NCI-H774 (cell line): ENCODE data around the gene ADGRD1.
A peak's percentile ranks its signal among the peaks of the same experiment; 100 is the strongest.

Source experiments
- DNase-seq: peaks from one replicate; lab custom pipeline; 2025; lab: John Stamatoyannopoulos, UW

ADGRD1 gene

DNA sequence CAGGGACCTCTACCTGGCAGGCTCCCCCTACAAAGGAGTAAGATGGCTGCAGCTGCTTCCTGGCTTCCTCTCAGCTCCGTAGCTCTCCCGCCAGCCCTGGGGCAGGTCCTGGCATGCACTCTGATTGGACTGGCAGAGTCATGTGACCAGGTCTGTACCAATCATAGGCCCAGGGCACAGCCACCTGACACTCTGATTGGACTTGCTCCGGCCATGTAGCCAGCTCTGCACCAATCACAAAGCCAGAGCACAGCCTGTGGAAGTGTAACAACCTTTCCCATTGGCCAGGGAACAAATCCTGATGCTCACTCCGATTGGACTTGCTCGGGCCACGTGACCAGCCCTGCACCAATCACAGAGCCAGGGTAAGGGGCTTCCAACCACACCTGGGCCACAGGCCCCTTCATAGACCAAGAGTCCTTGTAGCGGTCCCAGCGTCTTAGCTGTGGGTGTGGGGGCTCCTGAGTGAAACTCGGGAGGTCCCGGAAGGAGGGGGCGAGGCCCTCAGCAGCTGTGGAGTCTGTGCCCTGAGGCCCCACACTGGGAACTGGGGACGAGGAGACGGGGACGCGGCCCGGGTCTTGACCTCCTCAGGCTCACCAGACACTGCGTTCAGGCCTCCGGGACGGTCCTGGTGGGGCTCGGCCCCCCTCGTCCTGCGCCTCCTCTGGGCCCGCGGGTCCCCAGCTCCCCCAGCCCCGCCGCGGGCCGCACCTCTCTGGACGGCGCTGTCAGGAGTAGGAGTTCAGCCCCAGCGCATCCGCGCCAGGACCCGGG, 210.6 kb downstream of the ADGRD1 start:
- peak; percentile 85 for DNase-seq

DNA sequence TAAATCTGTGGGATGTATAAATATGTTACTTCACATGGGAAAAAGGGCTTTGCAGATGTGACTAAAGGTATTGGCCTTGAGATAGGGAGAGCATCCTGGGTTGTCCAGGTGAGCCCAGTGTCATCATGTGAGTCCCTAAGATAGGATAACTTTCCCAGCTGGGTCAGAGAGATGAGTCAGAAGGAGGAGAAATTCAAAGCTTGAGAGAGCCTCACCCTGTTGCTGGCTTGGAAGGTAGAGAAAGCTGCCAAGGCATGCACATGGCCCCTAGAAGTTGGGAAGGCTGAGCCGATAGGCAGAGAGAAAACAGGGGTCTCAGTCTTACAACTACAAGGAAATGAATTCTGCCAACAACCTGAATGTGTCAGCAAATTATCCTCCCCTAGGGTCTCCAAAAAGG, 213.0 kb downstream of the ADGRD1 start:
- no peak for DNase-seq

DNA sequence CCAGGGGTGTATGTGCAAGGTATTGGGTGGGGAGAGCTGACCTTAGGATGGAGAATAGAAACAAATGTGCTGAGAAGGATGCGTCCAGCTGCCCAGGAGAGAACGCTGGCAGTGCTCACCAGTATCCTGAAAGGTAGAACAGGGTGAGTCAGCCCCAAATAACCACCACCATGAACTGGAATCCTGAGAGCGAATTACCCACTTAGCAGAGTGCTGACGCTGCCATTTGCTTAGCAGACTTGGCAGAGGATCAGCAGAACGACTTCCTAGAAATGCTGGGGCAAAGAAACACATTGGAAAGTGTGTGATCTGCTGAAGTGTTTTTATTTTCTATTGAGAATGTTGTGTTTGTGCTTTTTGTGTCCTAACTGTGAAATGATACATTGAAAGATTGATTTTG, 213.6 kb downstream of the ADGRD1 start:
- no peak for DNase-seq

DNA sequence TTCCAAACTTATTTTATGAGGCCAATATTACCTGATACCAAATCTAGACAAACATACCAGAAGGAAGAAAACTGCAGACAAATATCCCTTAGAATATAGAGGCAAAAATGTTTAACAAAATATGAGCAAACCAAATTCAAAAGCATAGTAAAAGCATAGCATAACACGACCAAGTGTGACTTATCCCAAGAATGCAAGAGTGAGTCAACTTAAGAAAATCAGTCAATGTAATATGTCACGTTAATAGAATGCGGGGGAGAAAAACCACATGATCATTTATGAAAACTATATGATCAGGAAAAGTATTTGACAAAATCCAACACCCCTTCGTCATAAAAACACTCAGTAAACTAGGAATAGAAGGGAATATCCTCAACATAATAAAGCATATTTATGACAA, 217.3 kb downstream of the ADGRD1 start:
- no peak for DNase-seq

DNA sequence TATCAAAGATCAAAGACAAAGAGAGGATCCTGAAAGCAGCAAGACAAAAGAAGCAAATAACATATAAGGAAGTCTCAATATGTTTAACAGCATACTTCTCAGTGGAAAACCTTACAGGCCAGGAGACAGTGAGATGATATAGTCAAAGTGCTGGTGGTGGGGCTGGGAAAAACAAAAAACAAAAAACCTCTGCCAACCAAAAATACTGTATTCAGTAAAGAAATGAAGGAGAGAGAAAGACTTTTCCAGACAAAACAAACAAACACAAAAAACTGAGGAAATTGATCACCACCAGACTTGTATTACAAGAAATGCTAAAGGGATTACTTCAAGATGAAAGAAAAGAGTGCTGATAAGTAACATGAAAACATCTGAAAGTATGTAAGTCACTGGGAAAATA, 221.2 kb downstream of the ADGRD1 start:
- DNase-seq, result no peak

DNA sequence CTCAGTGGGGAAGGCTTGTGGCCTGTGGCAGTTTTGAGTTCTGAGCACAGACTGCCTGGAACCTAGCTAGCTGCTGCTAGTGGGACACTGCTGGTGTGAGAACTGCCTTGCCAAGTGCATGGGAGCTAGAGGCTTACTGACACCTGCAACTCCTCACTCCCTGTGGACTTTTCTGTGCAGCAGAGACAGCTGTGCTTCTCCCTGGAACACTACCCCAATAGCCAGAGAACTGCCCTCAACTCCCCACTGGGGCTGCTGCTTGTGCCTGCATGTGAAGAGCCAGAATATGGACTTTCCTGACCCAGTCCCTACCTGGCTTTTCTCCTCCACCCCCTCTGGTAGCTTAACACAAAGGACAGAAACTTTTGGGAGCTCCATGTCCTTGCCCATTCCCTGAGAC, 222.6 kb downstream of the ADGRD1 start:
- DNase-seq, result no peak

DNA sequence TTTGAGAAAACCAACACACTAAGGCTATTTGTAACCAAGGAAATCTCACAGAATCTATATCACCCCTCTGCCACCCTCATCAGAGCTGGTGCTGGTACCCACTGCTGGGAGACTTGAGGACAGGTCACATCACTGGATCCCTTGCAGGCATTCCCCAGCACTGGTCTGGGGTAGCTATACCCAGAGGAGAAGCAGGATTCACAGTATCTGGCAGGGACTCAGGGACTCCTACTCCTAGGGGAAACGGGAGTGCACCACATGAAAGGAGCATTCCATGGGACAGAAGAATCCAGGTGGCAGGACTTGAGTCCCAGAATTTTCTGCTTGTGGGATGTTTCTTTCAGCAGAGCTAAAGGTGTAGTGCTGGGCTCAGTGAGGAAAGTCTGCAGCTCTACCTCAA, 223.2 kb downstream of the ADGRD1 start:
- DNase-seq, result no peak

DNA sequence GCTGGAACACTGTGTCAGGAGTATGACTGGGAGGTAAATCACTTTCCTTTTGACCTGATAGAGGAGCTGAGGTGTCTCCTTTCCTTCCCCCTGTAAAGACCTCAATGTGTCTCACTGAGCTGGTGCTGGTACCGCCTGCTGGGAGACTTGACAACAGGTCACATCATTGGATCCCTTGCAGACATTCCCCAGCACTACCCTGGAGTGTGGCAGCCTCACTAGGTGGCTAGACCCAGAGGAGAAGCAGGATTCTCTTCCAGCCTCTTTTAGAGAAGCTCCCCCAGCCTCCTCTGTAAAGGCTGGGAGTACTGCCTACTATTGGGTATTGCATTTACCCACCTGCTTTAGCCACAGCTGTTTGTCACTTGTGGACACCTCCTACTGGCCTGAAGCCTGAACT, 223.9 kb downstream of the ADGRD1 start:
- DNase-seq, result no peak

DNA sequence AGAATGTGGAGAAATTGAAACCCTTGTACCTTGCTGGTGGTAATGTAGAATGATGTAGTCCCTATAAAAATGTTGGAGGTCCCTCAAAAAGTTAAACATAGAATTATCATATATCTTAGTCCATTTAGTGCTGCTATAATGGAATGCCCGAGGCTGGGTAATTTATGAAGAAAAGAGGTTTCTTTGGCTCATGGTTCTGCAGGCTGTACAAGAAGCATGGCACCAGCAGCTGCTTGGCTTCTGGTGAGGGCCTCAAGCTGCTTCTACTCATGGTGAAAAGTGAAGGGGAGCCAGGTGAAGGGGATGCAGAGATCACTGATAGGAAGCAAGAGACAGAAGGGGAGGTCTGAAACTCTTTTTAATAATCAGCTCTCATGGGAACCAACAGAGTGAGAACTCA, 233.9 kb downstream of the ADGRD1 start:
- no peak for DNase-seq

DNA sequence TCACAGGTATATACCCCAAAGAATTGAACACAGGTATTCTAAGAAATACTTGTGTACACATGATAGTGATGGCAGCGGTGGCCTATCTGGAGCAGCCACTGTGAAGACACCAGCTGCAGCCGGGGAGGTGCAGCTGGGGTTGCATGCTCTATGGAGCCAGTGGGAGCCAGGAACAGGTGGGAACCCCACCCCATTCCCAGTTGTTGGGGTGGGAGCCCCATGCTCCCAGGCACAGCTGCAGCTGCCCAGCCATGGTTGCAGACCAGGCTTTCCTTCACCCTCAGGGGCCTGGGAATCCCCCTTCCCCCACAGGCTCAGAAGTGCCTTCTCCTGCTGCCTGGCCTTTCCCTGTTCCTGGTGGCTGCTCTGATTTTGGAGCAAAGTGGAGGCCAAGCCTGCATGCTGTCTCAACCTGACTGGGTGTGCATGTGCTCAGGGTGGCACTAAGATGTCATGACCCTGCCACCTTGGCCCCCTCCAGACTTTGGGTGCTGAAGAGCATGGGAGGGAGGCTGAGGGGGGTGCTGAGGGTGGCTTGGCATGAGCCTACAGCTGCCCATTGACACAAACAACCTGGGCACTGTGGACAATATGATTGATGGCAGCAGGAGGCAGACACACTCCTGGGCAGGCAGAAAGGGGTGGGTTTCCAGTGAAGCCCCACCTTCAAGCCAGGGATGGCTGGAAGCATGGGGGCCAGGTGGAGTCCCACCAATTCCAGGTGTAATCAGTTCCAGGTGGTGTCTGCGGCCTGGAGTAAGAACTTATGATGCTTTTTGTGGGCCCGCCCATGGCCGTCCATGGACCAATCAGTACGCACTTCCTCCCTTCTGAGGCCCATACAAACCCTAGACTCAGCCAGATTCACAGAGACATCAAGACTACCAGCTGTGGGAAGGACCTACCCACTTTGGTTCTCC, 234.7 kb downstream of the ADGRD1 start:
- DNase-seq, result no peak

DNA sequence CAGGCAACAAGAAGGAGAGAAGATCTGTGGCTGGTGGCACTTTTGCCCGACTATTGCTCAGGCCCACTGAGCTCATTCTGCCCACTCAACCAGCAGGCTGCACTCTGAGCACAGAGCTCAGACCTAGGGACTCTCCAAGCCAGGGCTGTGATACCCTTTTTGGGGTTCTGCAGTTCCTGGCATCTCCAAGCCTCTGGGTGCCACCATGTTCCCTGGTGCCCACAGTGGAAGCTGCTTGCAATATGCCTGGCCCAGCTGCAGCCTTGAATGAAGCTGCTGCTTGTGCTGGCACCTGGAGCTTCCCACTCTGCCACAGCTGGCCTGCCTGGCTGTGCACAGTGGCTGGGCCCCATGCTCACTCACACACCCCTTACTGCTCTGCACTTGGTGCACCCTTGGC, 236.1 kb downstream of the ADGRD1 start:
- no peak for DNase-seq

DNA sequence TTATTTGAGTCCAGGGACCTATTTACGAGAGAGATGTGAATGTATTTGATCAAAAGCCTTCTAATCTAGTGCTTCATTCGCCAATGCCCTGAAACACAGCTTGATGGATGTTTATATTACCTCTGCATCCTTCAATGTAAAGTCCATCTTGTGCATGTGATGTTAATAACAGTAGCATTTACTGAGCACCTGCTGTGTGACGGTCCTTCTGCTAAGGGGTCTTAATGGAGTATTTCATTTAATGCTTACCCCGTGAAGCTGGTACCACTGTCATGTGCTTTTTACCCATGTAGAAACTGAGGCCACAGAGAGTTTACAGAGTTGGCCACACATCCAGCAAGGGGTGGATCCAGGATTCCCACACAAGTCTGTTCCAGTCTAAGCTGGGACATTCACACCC, 237.3 kb downstream of the ADGRD1 start:
- DNase-seq, result no peak
